A673 (cell line): ENCODE measurements around the gene MDH2.
"Not testable (repeated sequence)": the region's sequence is repeated elsewhere in the genome, so short reads cannot be mapped to it uniquely, and the experiment has no call there.

ENCODE experiments used
- CTCF ChIP-seq: fragments of 300-800, 200-600 bp; sonication (generic); conservative IDR thresholded peaks from 2 replicates; pipeline ENCODE4 v1.5.1; 2017; ENCODE audit warnings: low read depth, mild to moderate bottlenecking, antibody characterized with exemption, low read length, moderate library complexity, mixed read lengths
- EZH2 ChIP-seq: fragments of 200-600 bp; sonication (generic); IDR thresholded peaks from 2 replicates; pipeline ENCODE4 v1.6.1; 2017; ENCODE audit warnings: borderline replicate concordance, low read depth, mild to moderate bottlenecking, mixed read lengths, antibody characterized with exemption, low read length; ENCODE audit not compliant: poor library complexity, severe bottlenecking

- not testable (repeated sequence) for TF ChIP-seq CTCF, EZH2
Measured at GRCh38 chr7:76106130-76106529, 58.2 kb downstream of the MDH2 start.
